Kidney (tissue), 14 donors: ENCODE data around the gene KLHL6. TPM values are rescaled to one million over a fixed set of nuclear protein-coding genes. Genes with fewer than 3 reads are reported as not detected.

Experiments
- DNase-seq, 5 donors: peaks; one replicate each; pipeline ENCODE4 v3.0.0-alpha.2; 2013 to 2020
- FAIRE-seq: peaks from 2 replicates; lab custom pipeline; 2012; peaks lifted over from hg19 to GRCh38; lab: Jason Lieb, UNC
- H3K27ac ChIP-seq, 2 donors: one replicate each; pipeline ENCODE4 v1.7.0; 2013; ENCODE audit warnings: low read depth in 2 of 2, low read length in 2 of 2, inconsistent platforms in 1 of 2
- H3K27me3 ChIP-seq: one replicate; pipeline ENCODE4 v1.7.1; 2013; ENCODE audit warnings: low read length, inconsistent platforms; ENCODE audit not compliant: control insufficient read depth, insufficient read depth
- H3K36me3 ChIP-seq, 3 donors: one replicate each; pipeline versions ENCODE4 v1.7.0 to v1.7.1; 2013; ENCODE audit warnings: low read length in 3 of 3, control low read depth in 1 of 3, inconsistent platforms in 1 of 3; ENCODE audit not compliant: insufficient read depth in 3 of 3, control insufficient read depth in 2 of 3
- H3K4me1 ChIP-seq, 3 donors: one replicate each; pipeline versions ENCODE4 v1.7.0 to v1.7.1; 2013; ENCODE audit warnings: low read length in 3 of 3, inconsistent platforms in 1 of 3, low read depth in 1 of 3; ENCODE audit not compliant: control insufficient read depth in 2 of 3, insufficient read depth in 2 of 3
- H3K4me3 ChIP-seq, 3 donors: one replicate each; pipeline versions ENCODE4 v1.7.0 to v1.8.1; 2013; ENCODE audit warnings: low read length in 3 of 3, control low read depth in 1 of 3, inconsistent platforms in 1 of 3
- H3K9ac ChIP-seq, 3 donors: one replicate each; pipeline versions ENCODE4 v1.7.0 to v1.7.1; 2013; ENCODE audit warnings: low read length in 3 of 3, control low read depth in 1 of 3, inconsistent platforms in 1 of 3
- H3K9me3 ChIP-seq, 3 donors: one replicate each; pipeline versions ENCODE4 v1.7.0 to v1.7.1; 2013; ENCODE audit warnings: low read length in 3 of 3, control low read depth in 1 of 3, inconsistent platforms in 1 of 3; ENCODE audit not compliant: control insufficient read depth in 2 of 3, insufficient read depth in 1 of 3
- intact Hi-C: fragments of 100-400 bp; cut with DNase I; formaldehyde crosslinking; loops from one replicate; pipeline ENCODE4 v1.11.1; 2022
- polyA plus RNA-seq: library from polyadenylated mRNA; stranded (reverse); fragments of 350-450 nt; fragmentation: Illumina TruSeq; extraction: RNeasy Lipid Tissue Mini Kit (QIAGEN cat#74804); gene quantifications from one replicate; pipeline ENCODE4 v1.2.3, GENCODE V29; 2014; ENCODE audit warnings: low read depth, low replicate concordance; ENCODE audit not compliant: insufficient read depth
- total RNA-seq: library from RNA; stranded (reverse); fragmentation: NEBNext Ultra II Directional; extraction: Animal tissue kit (Norgen Biotek cat#: 25700); gene quantifications from one replicate; pipeline ENCODE4 v1.2.1, GENCODE V29; 2021
- TF ChIP-seq, protein P1 (sequence below): IDR thresholded peaks from 3 replicates; pipeline ENCODE4 v1.5.1; 2012; ENCODE audit warnings: mild to moderate bottlenecking, moderate library complexity, borderline replicate concordance; ENCODE audit not compliant: insufficient read depth; ENCODE audit errors: extremely low read depth
- donor health status: control.
- donor health status: control.
- donor health status: control.
- donor health status: control.
- donor health status: control.
- donor health status: DM: yes; HTN: yes; CAD: no.
- donor health status: Normal renal cell carcinoma (clear cell type).

The KLHL6 gene
- total and polyA plus RNA-seq, 2 donors from 2014 or later = 0.37 to 9.8 TPM

DNA sequence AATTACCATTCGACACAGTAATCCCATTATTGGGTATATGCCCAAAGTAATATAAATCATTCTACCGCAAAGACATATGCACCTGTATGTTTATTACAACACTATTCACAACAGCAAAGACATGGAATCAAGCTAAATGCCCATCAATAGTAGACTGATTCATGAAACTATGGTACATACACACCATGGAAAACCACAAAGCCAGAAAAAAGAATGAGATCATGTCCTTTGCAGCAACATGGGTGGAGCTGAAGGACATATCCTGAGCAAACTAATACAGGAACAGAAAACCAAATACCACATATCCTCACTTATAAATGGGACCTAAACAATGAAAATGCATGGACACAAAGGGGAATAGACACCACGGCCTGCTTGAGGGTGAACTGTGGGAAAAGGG lies 116.0 kb downstream of the KLHL6 start:
- FAIRE-seq (no peak), DNase-seq (no peak)
- Histone ChIP-seq H3K9me3 (no peaks in the 10 kb centered on the region), H3K27ac (no peak overlapping the region), H3K36me3 (no peaks in the 10 kb centered on the region), H3K4me1 (no peaks in the 10 kb centered on the region), H3K27me3 (no peaks in the 10 kb centered on the region), H3K9ac (no peak overlapping the region), H3K4me3 (no peak overlapping the region)
- intact Hi-C loops = no loop called here
- TF ChIP-seq, protein P1, sequence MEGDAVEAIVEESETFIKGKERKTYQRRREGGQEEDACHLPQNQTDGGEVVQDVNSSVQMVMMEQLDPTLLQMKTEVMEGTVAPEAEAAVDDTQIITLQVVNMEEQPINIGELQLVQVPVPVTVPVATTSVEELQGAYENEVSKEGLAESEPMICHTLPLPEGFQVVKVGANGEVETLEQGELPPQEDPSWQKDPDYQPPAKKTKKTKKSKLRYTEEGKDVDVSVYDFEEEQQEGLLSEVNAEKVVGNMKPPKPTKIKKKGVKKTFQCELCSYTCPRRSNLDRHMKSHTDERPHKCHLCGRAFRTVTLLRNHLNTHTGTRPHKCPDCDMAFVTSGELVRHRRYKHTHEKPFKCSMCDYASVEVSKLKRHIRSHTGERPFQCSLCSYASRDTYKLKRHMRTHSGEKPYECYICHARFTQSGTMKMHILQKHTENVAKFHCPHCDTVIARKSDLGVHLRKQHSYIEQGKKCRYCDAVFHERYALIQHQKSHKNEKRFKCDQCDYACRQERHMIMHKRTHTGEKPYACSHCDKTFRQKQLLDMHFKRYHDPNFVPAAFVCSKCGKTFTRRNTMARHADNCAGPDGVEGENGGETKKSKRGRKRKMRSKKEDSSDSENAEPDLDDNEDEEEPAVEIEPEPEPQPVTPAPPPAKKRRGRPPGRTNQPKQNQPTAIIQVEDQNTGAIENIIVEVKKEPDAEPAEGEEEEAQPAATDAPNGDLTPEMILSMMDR = no peak

DNA sequence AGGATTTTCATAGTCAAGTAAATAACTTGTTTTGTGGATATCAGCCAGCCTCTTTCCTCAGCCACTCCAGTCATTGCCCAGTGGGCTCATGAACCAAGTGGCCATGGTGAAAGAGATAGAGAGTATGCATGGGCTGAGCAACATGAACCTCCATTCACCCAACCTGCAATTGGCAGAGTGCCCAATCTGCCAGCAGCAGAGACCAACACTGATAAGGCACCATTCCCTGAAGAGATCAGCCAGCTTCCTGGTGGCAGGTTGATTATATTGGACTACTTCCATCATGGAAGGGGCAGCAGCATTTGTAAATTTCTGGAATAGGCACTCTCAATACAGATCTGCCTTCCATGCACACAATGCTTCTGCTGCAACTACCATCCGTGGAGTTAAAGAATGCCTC lies 116.8 kb downstream of the KLHL6 start:
- no peaks in the 10 kb centered on the region for H3K36me3 ChIP-seq
- peak in 1 of 5 donors; percentile 48 for DNase-seq
- no peaks in the 10 kb centered on the region for H3K27me3 ChIP-seq
- no peak for FAIRE-seq
- no peaks in the 10 kb centered on the region for H3K9me3 ChIP-seq
- no peaks in the 10 kb centered on the region for H3K4me1 ChIP-seq
- H3K27ac ChIP-seq = no peak overlapping the region
- H3K4me3 ChIP-seq = no peak overlapping the region
- H3K9ac ChIP-seq = no peak overlapping the region
- TF ChIP-seq, protein P1 = no peak
- intact Hi-C loops = no loop called here

DNA sequence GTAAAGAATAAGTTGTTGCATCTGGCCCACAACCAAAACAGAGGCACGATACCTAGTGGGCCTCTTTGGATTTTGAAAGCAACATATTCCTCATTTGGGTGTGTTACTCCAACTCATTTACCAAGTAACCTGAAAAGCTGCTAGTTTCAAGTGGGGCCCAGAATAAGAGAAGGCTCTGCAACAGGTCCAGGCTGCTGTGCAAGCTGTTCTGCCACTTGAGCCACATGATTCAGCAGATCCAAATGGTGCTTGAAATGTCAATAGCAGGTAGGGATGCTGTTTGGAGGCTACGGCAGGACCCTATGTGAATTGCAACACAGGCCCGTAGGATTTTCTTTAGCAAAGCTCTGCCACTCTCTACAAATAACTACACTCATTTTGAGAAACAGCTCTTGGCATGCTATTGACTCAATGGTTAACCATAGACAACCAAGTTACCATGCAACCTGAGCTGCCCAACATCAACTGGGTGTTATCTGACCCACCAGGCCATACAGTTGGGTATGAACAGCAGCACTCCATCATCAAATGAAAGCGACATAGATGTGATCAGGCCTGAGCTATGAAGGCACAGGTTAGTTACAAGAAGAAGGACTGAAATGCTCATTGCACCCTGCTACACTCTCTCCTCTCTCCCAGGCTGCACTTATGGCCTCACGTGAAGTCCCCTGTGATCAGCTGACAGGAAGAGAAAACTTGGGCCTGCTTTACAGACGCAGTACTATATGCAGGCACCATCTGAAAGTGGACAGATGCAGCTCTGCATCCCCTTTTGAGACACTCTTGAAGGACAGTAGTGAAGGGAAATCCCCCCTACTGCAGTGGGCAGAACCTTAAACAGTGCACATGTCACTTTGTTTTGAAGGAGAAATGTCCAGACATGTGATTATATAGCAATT lies 117.6 kb downstream of the KLHL6 start:
- no peaks in the 10 kb centered on the region for H3K36me3 ChIP-seq
- intact Hi-C loops = no loop called here
- no peak overlapping the region for H3K9ac ChIP-seq
- no peaks in the 10 kb centered on the region for H3K9me3 ChIP-seq
- no peaks in the 10 kb centered on the region for H3K27me3 ChIP-seq
- no peak overlapping the region for H3K27ac ChIP-seq
- TF ChIP-seq, protein P1 = no peak
- H3K4me3 ChIP-seq = no peak overlapping the region
- DNase-seq (no peak), FAIRE-seq (no peak)
- H3K4me1 ChIP-seq = no peaks in the 10 kb centered on the region

Other genes with a start within 250 kb of the KLHL6 start
- 1.7 TPM for gene MCF2L2, start 127.1 kb downstream of the KLHL6 start, total RNA-seq
- 0.32 TPM for gene MCF2L2, start 127.1 kb downstream of the KLHL6 start, polyA plus RNA-seq
- gene KLHL24, start 79.9 kb upstream of the KLHL6 start, total RNA-seq = 61.3 TPM
- 8.4 TPM for gene KLHL24, start 79.9 kb upstream of the KLHL6 start, polyA plus RNA-seq
- 20.5 TPM for gene YEATS2, start 142.1 kb upstream of the KLHL6 start, total RNA-seq
- gene YEATS2, start 142.1 kb upstream of the KLHL6 start, polyA plus RNA-seq = 4.7 TPM